Right forelimb (tissue), 1 donor: Measurements from ENCODE around the gene GOLGA6L4.
"Not testable (repeated sequence)": the region's sequence is repeated elsewhere in the genome, so short reads cannot be mapped to it uniquely, and the experiment has no call there.

Experiments used
- DNase-seq: peaks from one replicate; pipeline ENCODE4 v3.0.0-alpha.2; 2018

Gene GOLGA6L4

GRCh38 chr15:84235573-84235972 is at the start of gene GOLGA6L4:
Gene GOLGA6L4 (plus strand): TSS chr15:84235773. CDS start chr15:84235835, 62 bp downstream.
- not testable (repeated sequence) for DNase-seq

DNA sequence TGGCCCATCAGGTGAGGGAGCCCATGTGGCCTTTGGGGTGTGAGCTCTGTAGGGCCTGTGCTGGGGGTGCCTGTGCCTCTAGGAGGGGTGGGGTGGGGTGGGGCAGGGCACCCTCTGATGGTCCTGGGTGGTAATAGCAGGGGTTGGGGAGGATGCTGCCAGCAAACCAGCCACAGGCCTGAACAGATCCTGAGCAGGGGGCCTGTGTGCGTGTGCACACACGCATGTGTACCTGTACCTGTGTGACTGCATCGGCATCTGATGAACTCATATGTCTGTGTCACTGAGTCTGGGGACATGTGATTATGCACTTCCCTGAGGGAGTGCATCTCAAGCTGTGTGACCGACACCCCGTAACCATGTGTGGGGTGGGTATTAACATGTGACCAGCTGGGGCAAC is 42.6 kb upstream of the GOLGA6L4 start:
- not testable (repeated sequence) for DNase-seq

GRCh38 chr15:84195603-84196002 is 40.0 kb upstream of the GOLGA6L4 start:
- DNase-seq = not testable (repeated sequence)

- DNase-seq = not testable (repeated sequence)
Measured at GRCh38 chr15:84196530-84197188, 38.9 kb upstream of the GOLGA6L4 start.

GRCh38 chr15:84199865-84200264 is 35.7 kb upstream of the GOLGA6L4 start:
- not testable (repeated sequence) for DNase-seq

DNA sequence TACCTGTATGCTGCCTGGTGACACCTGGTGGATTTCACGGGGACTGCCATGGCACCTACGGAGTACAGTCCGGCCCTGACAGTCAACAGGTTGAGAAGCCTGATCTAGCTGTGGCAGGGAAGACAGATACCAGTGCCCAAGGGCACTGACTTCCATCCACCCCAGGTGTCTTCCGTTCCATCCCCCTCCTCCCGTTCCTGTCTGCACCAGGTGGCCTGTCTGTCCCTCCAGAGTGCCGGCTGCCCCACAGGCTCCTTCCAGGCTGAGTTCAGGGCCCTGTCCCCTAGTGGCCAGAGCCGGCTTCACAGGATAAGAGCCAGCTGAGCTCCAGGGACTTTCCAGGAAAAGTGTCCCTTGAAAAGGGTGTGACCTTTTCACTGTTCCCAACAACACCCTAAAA is 10.9 kb downstream of the GOLGA6L4 start:
- DNase-seq = not testable (repeated sequence)
